Adipocyte (in vitro differentiated cells): Measurements from ENCODE around the gene POLG.

Experiments used
- DNase-seq: peaks from one replicate; pipeline ENCODE4 v3.0.0-alpha.2; 2015; ENCODE audit warnings: low read depth
- H3K27me3 ChIP-seq: replicated peaks from 2 replicates; pipeline ENCODE4 v1.7.0; 2013; ENCODE audit warnings: mild to moderate bottlenecking, low read length, moderate library complexity; ENCODE audit not compliant: control insufficient read depth, insufficient read depth
- H3K36me3 ChIP-seq: 2 replicates; pipeline ENCODE4 v1.7.0; 2013; ENCODE audit warnings: low read length, mild to moderate bottlenecking, moderate library complexity; ENCODE audit not compliant: control insufficient read depth, insufficient read depth, severe bottlenecking
- H3K4me1 ChIP-seq: 2 replicates; pipeline ENCODE4 v1.7.0; 2013; ENCODE audit warnings: mild to moderate bottlenecking, low read length, moderate library complexity; ENCODE audit not compliant: control insufficient read depth, insufficient read depth
- H3K4me3 ChIP-seq: 2 replicates; pipeline ENCODE4 v1.7.0; 2013; ENCODE audit warnings: mild to moderate bottlenecking, low read length, moderate library complexity
- H3K9ac ChIP-seq: 2 replicates; pipeline ENCODE4 v1.7.0; 2013; ENCODE audit warnings: mild to moderate bottlenecking, low read length, moderate library complexity
- H3K9me3 ChIP-seq: 2 replicates; pipeline ENCODE4 v1.7.0; 2013; ENCODE audit warnings: mild to moderate bottlenecking, low read length, moderate library complexity; ENCODE audit not compliant: control insufficient read depth

Gene POLG

DNA sequence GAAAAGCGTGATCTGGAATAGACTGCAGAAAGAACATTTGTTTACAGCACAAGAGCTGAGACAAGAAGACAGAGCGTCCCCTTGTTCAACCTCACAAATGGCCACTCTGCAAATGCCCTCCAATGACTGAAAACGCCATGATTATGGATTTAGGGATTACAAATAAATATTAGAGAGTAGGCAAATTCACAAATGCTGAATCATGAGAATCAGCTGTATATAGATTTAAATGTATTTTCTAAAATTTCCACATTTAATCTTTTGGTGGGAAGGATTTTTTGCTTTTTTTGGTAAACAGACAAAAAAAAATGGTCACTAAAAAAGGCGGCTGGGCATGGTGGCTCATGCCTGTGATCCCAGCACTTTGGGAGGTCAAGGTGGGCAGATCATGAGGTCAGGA lies 10.6 kb upstream of the POLG start:
- Histone ChIP-seq H3K4me3 (no peak overlapping the region), H3K9ac (no peak overlapping the region), H3K36me3 (no peaks in the 10 kb centered on the region), H3K9me3 (peaks cover 3% of the 10 kb centered on the region), H3K27me3 (peaks cover 65% of the 10 kb centered on the region), H3K4me1 (peaks cover 11% of the 10 kb centered on the region)
- DNase-seq, result no peak

DNA sequence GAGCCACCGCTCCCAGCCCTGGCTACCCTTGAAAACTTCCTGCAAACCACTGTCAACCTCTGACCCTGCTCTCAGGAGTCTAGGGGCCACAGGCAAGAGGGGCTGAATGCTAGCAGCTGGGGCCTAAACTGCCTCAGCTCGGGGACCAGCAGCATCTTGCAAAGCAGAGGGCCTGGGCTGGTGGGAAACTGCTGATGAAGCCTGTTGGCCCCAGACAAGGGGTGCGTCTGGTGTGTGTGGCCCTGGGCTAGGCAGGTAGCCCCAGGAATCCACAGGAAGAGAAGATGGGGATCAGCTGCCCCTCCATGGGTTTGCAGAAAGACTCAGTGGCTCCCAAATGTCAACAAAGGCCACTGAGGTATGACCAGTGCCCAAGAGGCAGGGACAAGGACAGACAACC lies 8.2 kb upstream of the POLG start:
- DNase-seq, result no peak
- Histone ChIP-seq H3K4me3 (no peak overlapping the region), H3K4me1 (peaks cover 13% of the 10 kb centered on the region), H3K9ac (no peak overlapping the region), H3K36me3 (no peaks in the 10 kb centered on the region), H3K9me3 (peaks cover 3% of the 10 kb centered on the region), H3K27me3 (peaks cover 53% of the 10 kb centered on the region)

DNA sequence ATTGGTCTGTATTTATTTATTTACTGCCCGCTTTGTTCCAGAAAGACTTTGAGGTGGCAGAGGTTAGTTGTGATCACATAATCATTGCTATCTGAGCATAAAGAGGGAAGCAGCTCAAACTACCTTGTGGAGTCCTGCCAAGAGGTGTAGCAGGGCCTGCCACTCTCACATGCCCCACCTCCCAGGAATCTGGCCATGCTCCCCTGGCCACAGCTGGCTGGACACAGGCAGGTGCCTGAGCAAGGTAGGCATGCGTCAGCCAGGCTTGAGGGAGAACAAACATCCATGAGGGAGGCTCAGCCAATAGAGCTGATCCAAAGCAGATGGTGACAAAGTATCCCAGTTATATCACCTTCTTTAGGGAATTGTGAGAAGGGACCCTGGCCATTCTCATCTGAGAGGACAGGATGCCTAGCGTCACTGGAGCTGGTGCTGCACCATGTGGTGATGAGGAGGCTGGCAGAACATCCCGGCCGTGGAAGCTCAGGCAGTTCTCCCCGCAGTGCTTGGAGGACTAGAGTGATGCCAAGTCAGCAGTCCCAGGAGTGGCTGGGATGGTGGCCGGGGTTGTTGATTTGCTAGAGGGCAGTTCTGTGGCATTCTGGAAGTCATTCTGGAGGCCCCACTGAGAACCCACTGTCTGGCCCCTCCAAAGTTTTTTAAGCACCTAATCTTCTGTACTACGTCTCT lies 6.8 kb upstream of the POLG start:
- peaks cover 3% of the 10 kb centered on the region for H3K9me3 ChIP-seq

DNA sequence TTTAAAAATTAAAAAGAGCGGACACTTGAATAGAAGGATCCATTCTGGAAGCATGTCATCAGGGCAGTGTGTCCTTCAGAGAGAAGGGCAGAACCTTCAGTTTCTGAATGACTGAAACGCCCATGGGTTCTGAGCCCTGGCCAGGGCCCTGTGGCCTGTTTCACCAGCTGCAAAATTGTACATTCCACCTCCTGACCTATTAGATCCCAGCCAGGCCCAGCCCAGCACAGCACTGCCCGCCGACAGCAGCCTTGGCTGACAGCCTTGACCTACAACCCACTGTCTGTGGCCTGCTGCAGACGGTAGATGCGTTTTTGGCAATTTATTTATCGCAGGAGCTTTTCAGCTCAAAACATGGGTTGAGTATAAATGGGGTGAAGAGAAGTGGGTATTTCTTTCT lies 5.9 kb upstream of the POLG start:
- no peak overlapping the region for H3K9ac ChIP-seq
- no peak overlapping the region for H3K4me3 ChIP-seq
- peaks cover 32% of the 10 kb centered on the region for H3K27me3 ChIP-seq
- no peaks in the 10 kb centered on the region for H3K36me3 ChIP-seq
- peaks cover 3% of the 10 kb centered on the region for H3K9me3 ChIP-seq
- peaks cover 15% of the 10 kb centered on the region for H3K4me1 ChIP-seq
- no peak for DNase-seq

More for the DNA sequence above, 6.8 kb upstream of the POLG start:
- Histone ChIP-seq H3K27me3 (peaks cover 40% of the 10 kb centered on the region), H3K36me3 (no peaks in the 10 kb centered on the region), H3K9ac (no peak overlapping the region), H3K4me3 (no peak overlapping the region), H3K4me1 (peaks cover 13% of the 10 kb centered on the region)
- DNase-seq, result no peak

DNA sequence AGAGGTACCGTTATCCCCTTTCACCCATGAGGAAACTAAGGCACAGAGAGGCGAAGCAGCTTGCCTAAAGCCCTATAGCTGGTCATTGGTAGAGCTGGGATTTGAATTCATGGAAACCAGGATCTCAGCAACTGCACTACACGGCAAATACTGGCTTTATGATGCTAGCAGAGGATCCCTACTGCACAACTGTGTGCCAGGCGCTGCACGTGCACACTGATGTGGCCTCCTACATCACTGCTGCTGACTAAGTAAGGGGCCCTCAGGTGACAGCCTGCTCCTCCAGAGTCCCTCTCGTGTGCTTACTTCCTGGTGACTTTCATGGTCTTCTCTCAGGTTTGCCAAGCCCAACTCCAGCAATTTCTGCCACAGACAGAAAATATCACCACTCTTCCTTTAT lies 3.4 kb upstream of the POLG start:
- no peak for DNase-seq
- Histone ChIP-seq H3K4me1 (peaks cover 29% of the 10 kb centered on the region), H3K27me3 (peaks cover 19% of the 10 kb centered on the region), H3K9ac (no peak overlapping the region), H3K4me3 (no peak overlapping the region), H3K36me3 (peaks cover 3% of the 10 kb centered on the region), H3K9me3 (no peaks in the 10 kb centered on the region)

DNA sequence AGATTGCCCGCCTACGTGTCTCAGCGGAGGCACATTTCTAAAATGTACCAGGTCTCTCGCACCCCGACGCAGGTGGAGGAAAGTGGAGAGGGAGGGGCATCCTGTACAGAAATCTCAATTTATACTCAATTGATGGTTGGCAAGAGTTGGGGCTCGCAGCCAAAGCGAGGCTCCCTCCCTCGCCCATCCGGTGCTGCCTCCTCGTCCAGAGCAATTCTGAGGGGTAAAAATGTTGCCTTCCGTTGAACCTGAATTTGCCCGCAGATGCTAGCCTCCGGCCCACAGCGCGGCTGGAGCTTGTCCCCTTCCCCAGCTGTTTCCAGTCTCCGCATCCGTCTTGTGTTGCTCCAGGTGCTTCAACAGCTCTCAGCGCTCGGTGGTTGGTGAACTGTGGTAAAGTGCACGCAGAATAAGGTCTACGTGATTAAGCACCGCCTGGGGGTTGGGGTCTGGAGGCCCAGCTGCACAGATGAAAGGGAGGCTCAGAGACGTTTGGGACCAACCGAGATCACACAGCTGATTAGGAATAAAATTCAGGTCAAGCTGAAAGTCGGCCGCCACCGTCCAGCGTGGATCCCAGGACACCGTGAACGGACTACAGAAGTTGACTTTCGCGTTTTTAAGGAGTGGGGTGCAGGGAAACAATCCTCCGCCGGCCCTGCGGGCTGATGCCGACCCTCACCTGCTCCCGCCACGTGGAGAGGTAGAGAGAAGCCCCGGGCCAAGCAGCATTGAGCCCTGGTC lies 846 bp upstream of the POLG start:
- no peak for DNase-seq
- H3K9me3 ChIP-seq, result no peaks in the 10 kb centered on the region

DNA sequence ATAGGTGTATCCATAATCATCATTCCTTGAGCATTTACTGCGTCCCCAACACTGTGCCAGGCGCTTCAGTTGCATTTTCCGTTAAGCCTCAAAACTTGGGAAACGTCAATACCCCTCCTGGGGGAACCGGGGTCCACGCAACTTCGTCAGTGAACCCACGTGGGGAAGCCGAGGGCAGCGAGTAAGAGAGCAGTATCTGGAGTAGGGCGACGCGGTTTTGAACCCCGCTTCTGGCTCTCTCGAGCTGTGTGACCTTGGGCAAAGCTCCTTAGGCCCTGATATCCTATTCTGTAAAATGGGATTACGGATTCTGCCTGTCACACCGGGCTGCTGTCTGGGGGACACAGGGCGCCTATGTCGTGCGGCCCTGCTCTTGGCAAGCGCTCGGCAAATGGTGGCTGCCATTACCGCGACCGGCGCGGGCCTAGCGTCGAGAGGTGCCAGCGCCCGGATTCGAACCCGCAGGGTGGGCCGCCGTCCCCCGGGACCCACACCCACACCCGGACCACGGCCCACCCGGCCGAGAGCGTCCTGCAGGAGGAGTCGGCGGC lies 590 bp downstream of the POLG start:
- Histone ChIP-seq H3K36me3 (peaks cover 41% of the 10 kb centered on the region), H3K4me3 (peak overlapping the region; percentile 89), H3K27me3 (peaks cover 3% of the 10 kb centered on the region), H3K4me1 (peaks cover 50% of the 10 kb centered on the region), H3K9me3 (no peaks in the 10 kb centered on the region), H3K9ac (peak overlapping the region; percentile 92)
- DNase-seq, result no peak

More for the DNA sequence above, 846 bp upstream of the POLG start:
- peaks cover 3% of the 10 kb centered on the region for H3K27me3 ChIP-seq
- H3K4me1 ChIP-seq, result peaks cover 41% of the 10 kb centered on the region
- H3K4me3 ChIP-seq, result peak overlapping the region; percentile 58
- peaks cover 27% of the 10 kb centered on the region for H3K36me3 ChIP-seq
- no peak overlapping the region for H3K9ac ChIP-seq

DNA sequence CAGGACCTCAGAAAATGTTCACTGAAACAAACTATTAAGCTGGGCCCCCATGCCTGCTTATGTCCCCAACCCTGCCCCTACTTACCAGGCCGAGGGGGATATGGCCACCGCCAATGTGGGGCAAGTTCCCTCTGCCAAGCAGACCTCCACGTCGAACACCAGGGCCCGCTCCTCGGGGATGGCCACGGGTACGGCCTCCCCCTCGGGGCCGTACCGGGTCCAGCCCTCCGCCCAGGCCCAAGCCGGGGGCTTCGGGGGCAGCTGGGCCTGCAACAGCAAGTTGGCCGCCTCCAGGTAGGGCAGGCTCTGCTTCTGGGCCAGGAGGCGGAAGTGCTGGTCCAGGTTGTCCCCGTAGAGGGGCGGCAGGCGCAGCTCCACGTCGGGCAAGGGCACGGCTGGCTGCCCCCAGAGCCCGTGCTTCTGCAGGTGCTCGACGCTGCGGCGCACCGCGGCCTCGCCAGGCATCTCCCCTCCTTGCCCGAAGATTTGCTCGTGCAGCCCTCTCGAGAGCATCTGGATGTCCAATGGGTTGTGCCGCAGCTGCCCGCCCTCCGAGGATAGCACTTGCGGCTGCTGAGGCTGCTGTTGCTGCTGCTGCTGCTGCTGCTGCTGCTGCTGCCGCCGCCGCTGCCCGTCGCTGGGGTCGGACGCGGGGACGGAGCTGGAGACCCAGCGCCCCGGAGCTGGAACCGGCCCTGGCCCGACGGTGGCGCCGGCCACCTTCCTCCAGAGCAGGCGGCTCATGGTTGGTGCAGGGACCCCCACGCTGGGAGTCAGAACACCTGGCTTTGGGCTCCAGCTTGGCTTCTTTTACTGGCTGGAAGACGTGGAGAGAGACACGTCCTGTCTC lies 1.4 kb downstream of the POLG start:
- H3K9ac ChIP-seq, result peak overlapping the region; percentile 92
- H3K9me3 ChIP-seq, result no peaks in the 10 kb centered on the region
- H3K4me1 ChIP-seq, result peaks cover 51% of the 10 kb centered on the region
- peaks cover 49% of the 10 kb centered on the region for H3K36me3 ChIP-seq
- H3K27me3 ChIP-seq, result peaks cover 3% of the 10 kb centered on the region
- no peak for DNase-seq
- H3K4me3 ChIP-seq, result peak overlapping the region; percentile 89

DNA sequence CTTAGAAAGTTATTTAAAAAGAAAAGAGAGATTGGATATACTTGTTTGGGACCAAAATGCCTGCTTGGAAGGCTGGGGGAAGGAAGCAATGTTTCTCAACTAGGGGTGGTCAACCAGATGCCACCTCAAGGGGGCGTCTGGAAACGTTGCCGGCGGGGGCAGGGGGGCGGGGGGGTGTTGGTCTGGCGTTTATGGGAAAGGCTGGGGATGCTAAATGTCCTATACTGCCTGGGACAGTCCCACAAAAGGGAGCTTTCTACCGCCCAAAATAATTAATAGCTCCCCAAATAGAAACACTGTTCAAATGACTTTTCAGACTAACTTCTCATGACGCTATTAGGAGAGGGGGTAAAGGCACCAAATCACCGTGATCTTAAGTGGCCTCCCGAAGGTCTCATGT lies 2.2 kb downstream of the POLG start:
- peak overlapping the region; percentile 89 for H3K4me3 ChIP-seq
- no peaks in the 10 kb centered on the region for H3K9me3 ChIP-seq
- DNase-seq, result peak; percentile 59
- H3K27me3 ChIP-seq, result no peaks in the 10 kb centered on the region
- H3K36me3 ChIP-seq, result peaks cover 57% of the 10 kb centered on the region
- H3K9ac ChIP-seq, result peak overlapping the region; percentile 92
- peaks cover 51% of the 10 kb centered on the region for H3K4me1 ChIP-seq

DNA sequence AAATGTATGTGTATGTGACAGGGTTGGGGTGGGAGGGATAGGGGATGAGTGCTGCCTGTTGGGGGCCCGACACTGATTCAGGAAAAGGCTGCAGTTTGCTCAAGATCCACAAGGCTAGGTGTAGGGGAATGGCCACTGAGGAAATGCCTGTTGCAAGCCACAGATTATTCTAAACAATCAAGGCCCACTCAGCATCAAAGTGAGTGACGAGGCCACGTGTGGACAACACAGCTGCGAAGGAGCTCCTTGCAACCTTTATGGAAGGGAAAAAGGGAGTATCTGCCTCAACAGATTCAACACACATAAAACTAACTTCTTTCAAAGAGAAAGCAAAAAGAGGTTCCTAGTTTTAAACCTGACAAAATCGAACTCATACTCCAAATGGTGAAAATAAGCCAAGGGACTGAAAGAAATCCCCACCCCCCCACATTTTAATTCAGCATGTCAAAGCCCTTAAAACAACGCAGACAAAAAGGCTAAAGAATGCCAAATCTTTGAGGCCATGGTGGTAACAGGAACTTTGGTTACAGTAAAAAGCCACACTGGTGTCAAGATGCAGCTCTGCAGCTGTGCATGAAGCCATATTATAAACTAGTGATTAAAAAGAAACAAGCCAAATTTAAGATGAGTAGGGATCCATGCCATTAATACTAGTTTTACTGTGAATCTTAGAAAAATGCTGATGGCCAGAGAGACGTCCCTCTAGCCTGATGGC lies 3.6 kb downstream of the POLG start:
- peak overlapping the region; percentile 55 for H3K4me3 ChIP-seq
- H3K36me3 ChIP-seq, result peaks cover 71% of the 10 kb centered on the region
- H3K9me3 ChIP-seq, result no peaks in the 10 kb centered on the region
- peaks cover 51% of the 10 kb centered on the region for H3K4me1 ChIP-seq
- DNase-seq, result no peak
- no peak overlapping the region for H3K9ac ChIP-seq
- no peaks in the 10 kb centered on the region for H3K27me3 ChIP-seq
